ENCODE data around the gene COX17.

DNA sequence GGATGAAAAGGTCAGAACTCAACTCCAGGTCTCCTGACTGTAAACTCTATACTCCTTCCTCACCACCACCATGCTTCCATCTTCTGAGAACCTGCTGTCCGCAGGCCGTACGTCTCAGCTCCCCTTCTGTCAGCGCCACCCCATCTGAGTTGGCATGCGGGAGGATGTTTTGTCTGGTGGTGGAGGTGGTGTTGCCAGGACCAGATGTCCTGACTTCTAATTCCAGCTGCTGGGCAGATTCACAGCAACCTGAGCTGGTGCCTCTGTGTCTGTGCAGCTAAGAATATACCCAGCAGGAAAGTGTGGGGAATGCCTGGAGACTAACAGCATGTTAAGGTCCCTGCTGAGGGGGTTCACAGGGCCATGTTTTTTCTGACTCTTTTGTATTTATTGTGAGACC, 56.3 kb downstream of the COX17 start:
- TF ChIP-seq, protein P1, sequence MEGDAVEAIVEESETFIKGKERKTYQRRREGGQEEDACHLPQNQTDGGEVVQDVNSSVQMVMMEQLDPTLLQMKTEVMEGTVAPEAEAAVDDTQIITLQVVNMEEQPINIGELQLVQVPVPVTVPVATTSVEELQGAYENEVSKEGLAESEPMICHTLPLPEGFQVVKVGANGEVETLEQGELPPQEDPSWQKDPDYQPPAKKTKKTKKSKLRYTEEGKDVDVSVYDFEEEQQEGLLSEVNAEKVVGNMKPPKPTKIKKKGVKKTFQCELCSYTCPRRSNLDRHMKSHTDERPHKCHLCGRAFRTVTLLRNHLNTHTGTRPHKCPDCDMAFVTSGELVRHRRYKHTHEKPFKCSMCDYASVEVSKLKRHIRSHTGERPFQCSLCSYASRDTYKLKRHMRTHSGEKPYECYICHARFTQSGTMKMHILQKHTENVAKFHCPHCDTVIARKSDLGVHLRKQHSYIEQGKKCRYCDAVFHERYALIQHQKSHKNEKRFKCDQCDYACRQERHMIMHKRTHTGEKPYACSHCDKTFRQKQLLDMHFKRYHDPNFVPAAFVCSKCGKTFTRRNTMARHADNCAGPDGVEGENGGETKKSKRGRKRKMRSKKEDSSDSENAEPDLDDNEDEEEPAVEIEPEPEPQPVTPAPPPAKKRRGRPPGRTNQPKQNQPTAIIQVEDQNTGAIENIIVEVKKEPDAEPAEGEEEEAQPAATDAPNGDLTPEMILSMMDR (optimal IDR thresholded peaks at IDR 0.05 in 1 of 3, IDR thresholded peaks at IDR 0.05 in 1 of 3, conservative IDR thresholded peaks at IDR 0.05 in 1 of 3; ENCODE audit: extremely low read depth in 1 of 3, insufficient read depth in 2 of 3, low read length in 3 of 3) = no peak
- no peak for TF ChIP-seq EZH2 (IDR thresholded peaks at IDR 0.05; ENCODE audit: low read length)

Data from keratinocyte (primary cell).